Progenitor cell of endocrine pancreas (in vitro differentiated cells): Measurements from ENCODE around the gene DDX39B. TPM values are rescaled to one million over a fixed set of nuclear protein-coding genes. Genes with fewer than 3 reads are reported as not detected.
"Not testable (repeated sequence)": the region's sequence is repeated elsewhere in the genome, so short reads cannot be mapped to it uniquely, and the experiment has no call there.

ENCODE experiments used
- DNase-seq: peaks from one replicate; pipeline ENCODE4 v3.0.0; 2021; ENCODE audit warnings: low spot score; ENCODE audit not compliant: unreplicated experiment
- H3K27ac Mint-ChIP-seq: 2 replicates; pipeline ENCODE4 v1.8.0; 2021; ENCODE audit warnings: mild to moderate bottlenecking, moderate library complexity, mixed read lengths
- H3K27me3 Mint-ChIP-seq: 2 replicates; pipeline ENCODE4 v1.8.0; 2021; ENCODE audit warnings: mixed read lengths
- H3K36me3 Mint-ChIP-seq: 2 replicates; pipeline ENCODE4 v1.8.0; 2022; ENCODE audit warnings: mixed read lengths; ENCODE audit not compliant: insufficient read depth
- H3K4me1 Mint-ChIP-seq: 2 replicates; pipeline ENCODE4 v1.8.0; 2021; ENCODE audit warnings: low read depth, mixed read lengths
- H3K4me3 Mint-ChIP-seq: 2 replicates; pipeline ENCODE4 v1.8.0; 2021; ENCODE audit warnings: low read depth, mild to moderate bottlenecking, moderate library complexity, mixed read lengths
- H3K9me3 Mint-ChIP-seq: 2 replicates; pipeline ENCODE4 v1.8.0; 2021; ENCODE audit warnings: low read depth, mixed read lengths
- total RNA-seq: library from RNA; stranded (reverse); gene quantifications from 2 replicates; pipeline ENCODE4 v1.2.1, GENCODE V29; 2021
- TF ChIP-seq, protein P1 (sequence below): fragments of 200-600 bp; sonication (generic); IDR thresholded peaks from one replicate; pipeline ENCODE4 v1.5.0; 2021; ENCODE audit warnings: antibody characterized with exemption, mild to moderate bottlenecking; ENCODE audit not compliant: unreplicated experiment

DDX39B gene
- total RNA-seq, 1 donor from 2014 or later = 810 TPM

DNA sequence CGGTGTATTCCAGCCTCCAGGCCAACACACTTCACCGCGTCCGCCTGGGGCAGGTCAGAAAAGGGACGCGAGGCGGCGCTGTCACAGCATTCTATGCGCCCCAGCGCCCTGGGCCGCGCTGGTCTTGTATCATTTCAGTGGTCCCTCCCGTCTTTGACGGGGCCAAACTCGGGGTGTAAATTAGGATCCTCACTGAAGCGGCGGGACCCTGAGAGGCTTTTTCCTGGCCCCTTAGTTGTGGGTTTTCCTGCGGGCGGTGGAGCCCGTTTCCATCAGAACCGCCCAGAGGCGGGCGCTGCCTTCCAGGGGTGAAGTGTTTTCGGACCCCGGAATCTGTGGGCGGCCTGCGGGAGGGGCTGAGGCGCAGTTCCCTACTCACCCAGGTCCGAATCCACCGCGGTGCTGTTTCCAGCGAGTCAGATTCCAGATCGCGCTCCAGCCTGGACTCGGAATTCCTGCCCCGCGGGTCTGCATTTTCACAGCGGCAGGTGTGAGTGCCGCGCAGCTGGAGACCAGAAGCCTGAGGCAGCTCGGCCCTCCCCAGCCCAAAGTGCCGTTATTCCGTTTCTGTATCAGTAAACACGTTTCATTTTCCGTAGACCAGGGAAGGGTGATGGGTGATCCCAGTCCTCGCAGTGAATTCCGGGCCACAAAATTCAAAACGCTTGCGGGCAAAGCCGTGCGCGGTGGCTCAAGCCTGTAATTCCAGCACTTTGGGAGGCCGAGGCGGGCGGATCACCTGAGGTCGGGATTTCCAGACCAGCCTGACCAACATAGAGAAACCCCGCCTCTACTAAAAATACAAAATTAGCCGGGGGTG, 47.7 kb downstream of the DDX39B start:
- Mint-ChIP-seq H3K4me3 (peak overlapping the region; percentile 63), H3K27me3 (peaks cover 79% of the 10 kb centered on the region), H3K9me3 (no peaks in the 10 kb centered on the region), H3K36me3 (peaks cover 1% of the 10 kb centered on the region), H3K27ac (no peak overlapping the region), H3K4me1 (peaks cover 13% of the 10 kb centered on the region)
- peak; percentile 73 for DNase-seq
- TF ChIP-seq, protein P1, sequence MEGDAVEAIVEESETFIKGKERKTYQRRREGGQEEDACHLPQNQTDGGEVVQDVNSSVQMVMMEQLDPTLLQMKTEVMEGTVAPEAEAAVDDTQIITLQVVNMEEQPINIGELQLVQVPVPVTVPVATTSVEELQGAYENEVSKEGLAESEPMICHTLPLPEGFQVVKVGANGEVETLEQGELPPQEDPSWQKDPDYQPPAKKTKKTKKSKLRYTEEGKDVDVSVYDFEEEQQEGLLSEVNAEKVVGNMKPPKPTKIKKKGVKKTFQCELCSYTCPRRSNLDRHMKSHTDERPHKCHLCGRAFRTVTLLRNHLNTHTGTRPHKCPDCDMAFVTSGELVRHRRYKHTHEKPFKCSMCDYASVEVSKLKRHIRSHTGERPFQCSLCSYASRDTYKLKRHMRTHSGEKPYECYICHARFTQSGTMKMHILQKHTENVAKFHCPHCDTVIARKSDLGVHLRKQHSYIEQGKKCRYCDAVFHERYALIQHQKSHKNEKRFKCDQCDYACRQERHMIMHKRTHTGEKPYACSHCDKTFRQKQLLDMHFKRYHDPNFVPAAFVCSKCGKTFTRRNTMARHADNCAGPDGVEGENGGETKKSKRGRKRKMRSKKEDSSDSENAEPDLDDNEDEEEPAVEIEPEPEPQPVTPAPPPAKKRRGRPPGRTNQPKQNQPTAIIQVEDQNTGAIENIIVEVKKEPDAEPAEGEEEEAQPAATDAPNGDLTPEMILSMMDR = peak; percentile 88

- Mint-ChIP-seq H3K27me3 (peaks cover 77% of the 10 kb centered on the region), H3K4me1 (peaks cover 10% of the 10 kb centered on the region), H3K4me3 (peak overlapping the region; percentile 63)
- not testable (repeated sequence) for H3K9me3 Mint-ChIP-seq, DNase-seq, H3K36me3 Mint-ChIP-seq, H3K27ac Mint-ChIP-seq
Measured at GRCh38 chr6:31493550-31493874, 48.3 kb downstream of the DDX39B start.

- TF ChIP-seq, protein P1 = no peak
- DNase-seq = no peak
- no peak overlapping the region for H3K4me3 Mint-ChIP-seq
- H3K27me3 Mint-ChIP-seq = peaks cover 49% of the 10 kb centered on the region
- no peaks in the 10 kb centered on the region for H3K36me3 Mint-ChIP-seq
- H3K27ac Mint-ChIP-seq = no peak overlapping the region
- H3K9me3 Mint-ChIP-seq = no peaks in the 10 kb centered on the region
- peaks cover 8% of the 10 kb centered on the region for H3K4me1 Mint-ChIP-seq
Measured at GRCh38 chr6:31490115-31490873, 51.5 kb downstream of the DDX39B start.

- H3K4me1 Mint-ChIP-seq = peaks cover 5% of the 10 kb centered on the region
- no peak overlapping the region for H3K4me3 Mint-ChIP-seq
- TF ChIP-seq, protein P1 = no peak
Measured at GRCh38 chr6:31489086-31489485, 52.7 kb downstream of the DDX39B start.

GRCh38 chr6:31487674-31488073, 54.1 kb downstream of the DDX39B start:
- not testable (repeated sequence) for H3K4me3 Mint-ChIP-seq, H3K27ac Mint-ChIP-seq, H3K4me1 Mint-ChIP-seq, H3K36me3 Mint-ChIP-seq, H3K9me3 Mint-ChIP-seq, DNase-seq
- H3K27me3 Mint-ChIP-seq = peaks cover 32% of the 10 kb centered on the region

More at GRCh38 chr6:31489086-31489485, 52.7 kb downstream of the DDX39B start:
- no peaks in the 10 kb centered on the region for H3K9me3 Mint-ChIP-seq
- no peak for DNase-seq
- no peaks in the 10 kb centered on the region for H3K36me3 Mint-ChIP-seq
- H3K27me3 Mint-ChIP-seq = peaks cover 38% of the 10 kb centered on the region
- no peak overlapping the region for H3K27ac Mint-ChIP-seq

DNA sequence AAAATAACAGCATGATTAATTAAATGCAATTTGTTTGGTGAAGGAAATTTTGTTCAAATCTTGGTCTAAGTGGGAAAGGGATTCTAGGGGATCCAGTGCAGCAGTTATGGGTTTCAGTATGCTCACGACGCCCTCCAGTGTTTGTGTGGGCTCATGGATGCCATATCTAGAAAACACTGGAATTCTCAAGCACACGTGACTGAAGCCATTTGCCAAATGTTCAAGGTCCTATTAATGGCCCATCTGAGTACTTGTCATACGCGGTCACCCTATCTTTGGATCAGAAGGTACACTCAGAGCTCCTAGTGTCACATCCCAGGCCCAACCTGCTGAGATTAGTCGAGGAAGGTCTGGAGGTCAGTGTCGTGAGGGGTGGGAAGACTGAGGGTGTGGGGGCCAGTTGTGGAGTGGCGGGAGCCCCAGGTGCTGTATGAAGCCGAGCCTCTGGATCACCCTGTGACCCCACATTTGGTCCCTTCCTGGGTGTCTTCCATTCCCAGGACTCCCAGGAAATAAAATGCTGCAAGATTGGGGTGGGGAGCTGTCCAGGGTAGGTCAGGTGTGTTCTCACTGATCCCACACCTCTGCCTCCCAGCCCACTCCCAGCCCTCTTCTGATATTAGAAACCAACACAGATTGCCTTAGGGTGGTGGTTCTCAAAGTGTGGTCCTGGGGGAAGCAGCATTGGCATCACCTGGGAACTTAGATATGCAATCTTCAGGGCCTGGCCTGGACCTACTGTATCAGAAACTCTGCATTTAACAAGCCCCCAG, 55.6 kb downstream of the DDX39B start:
- H3K9me3 Mint-ChIP-seq, DNase-seq, H3K27ac Mint-ChIP-seq, H3K36me3 Mint-ChIP-seq, H3K4me1 Mint-ChIP-seq, H3K4me3 Mint-ChIP-seq: not testable (repeated sequence)
- H3K27me3 Mint-ChIP-seq = peaks cover 32% of the 10 kb centered on the region
